ENCODE results near the gene MLANA. TPM values are rescaled to one million over a fixed set of nuclear protein-coding genes. Genes with fewer than 3 reads are reported as not detected.

The MLANA gene
- total and polyA plus RNA-seq, 10 of the 15 experiments (the other 5 are each of a cell fraction or from before 2014, with no cell fraction given): 0.11 to 0.26 (median 0.13) TPM; not detected in 6

- POLR2A ChIA-PET: no interaction called here
- FAIRE-seq: no peak
- TF ChIP-seq POLR2A (IDR thresholded peaks at IDR 0.05; ENCODE audit: low read depth, low read length) (no peak), ZNF687 (IDR thresholded peaks at IDR 0.05) (no peak), ETV6 (conservative IDR thresholded peaks at IDR 0.05 in 1 of 2, IDR thresholded peaks at IDR 0.05 in 1 of 2; ENCODE audit: borderline replicate concordance in 1 of 2, low read depth in 1 of 2) (no peak), JUNB (IDR thresholded peaks at IDR 0.05) (no peak), RB1 (IDR thresholded peaks at IDR 0.05; ENCODE audit: borderline replicate concordance) (no peak), SREBF2 (IDR thresholded peaks at IDR 0.05; ENCODE audit: low read length) (no peak), ZBED1 (IDR thresholded peaks at IDR 0.05; ENCODE audit: borderline replicate concordance) (no peak), ATF3 (IDR thresholded peaks at IDR 0.05; ENCODE audit: borderline replicate concordance, extremely low read depth, low read depth, low read length) (no peak), ZSCAN29 (IDR thresholded peaks at IDR 0.05) (no peak), TBL1XR1 (IDR thresholded peaks at IDR 0.05; ENCODE audit: low read depth, low read length) (no peak), STAT3 (IDR thresholded peaks at IDR 0.05; ENCODE audit: low read depth, low read length) (no peak), CHD4 (IDR thresholded peaks at IDR 0.05) (no peak), MEF2B (IDR thresholded peaks at IDR 0.05; ENCODE audit: partially characterized antibody, poor library complexity, severe bottlenecking) (no peak), SMARCA5 (IDR thresholded peaks at IDR 0.05) (no peak)
- TF ChIP-seq, protein P1, sequence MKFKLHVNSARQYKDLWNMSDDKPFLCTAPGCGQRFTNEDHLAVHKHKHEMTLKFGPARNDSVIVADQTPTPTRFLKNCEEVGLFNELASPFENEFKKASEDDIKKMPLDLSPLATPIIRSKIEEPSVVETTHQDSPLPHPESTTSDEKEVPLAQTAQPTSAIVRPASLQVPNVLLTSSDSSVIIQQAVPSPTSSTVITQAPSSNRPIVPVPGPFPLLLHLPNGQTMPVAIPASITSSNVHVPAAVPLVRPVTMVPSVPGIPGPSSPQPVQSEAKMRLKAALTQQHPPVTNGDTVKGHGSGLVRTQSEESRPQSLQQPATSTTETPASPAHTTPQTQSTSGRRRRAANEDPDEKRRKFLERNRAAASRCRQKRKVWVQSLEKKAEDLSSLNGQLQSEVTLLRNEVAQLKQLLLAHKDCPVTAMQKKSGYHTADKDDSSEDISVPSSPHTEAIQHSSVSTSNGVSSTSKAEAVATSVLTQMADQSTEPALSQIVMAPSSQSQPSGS (IDR thresholded peaks at IDR 0.05; ENCODE audit: low read length): no peak
- TF ChIP-seq, protein P2, sequence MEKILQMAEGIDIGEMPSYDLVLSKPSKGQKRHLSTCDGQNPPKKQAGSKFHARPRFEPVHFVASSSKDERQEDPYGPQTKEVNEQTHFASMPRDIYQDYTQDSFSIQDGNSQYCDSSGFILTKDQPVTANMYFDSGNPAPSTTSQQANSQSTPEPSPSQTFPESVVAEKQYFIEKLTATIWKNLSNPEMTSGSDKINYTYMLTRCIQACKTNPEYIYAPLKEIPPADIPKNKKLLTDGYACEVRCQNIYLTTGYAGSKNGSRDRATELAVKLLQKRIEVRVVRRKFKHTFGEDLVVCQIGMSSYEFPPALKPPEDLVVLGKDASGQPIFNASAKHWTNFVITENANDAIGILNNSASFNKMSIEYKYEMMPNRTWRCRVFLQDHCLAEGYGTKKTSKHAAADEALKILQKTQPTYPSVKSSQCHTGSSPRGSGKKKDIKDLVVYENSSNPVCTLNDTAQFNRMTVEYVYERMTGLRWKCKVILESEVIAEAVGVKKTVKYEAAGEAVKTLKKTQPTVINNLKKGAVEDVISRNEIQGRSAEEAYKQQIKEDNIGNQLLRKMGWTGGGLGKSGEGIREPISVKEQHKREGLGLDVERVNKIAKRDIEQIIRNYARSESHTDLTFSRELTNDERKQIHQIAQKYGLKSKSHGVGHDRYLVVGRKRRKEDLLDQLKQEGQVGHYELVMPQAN (conservative IDR thresholded peaks at IDR 0.05): no peak
These were observed 20.7 kb upstream of the MLANA start for GRCh38 chr9:5870020-5870339.

More at GRCh38 chr9:5870020-5870339, 20.7 kb upstream of the MLANA start:
- no peaks in the 10 kb centered on the region for H3K27me3 ChIP-seq (replicated peaks in 1 of 2; ENCODE audit: control insufficient read depth in 2 of 2, insufficient read depth in 2 of 2, low read length in 1 of 2)
- in situ Hi-C loops (cut with MboI): no loop called here
- intact Hi-C loops (cut with micrococcal nuclease; ENCODE audit: unreplicated experiment): no loop called here
- H3K79me2 ChIP-seq (ENCODE audit: control insufficient read depth, insufficient read depth, low read length): no peaks in the 10 kb centered on the region
- H4K20me1 ChIP-seq (ENCODE audit: control insufficient read depth, insufficient read depth): no peaks in the 10 kb centered on the region
- H2AFZ ChIP-seq (ENCODE audit: control insufficient read depth, low read depth, low read length): peak overlapping the region; percentile 11; the same call in 1 of the 2 replicates
- no peak for DNase-seq (ENCODE audit: low read depth, low spot score)
- peak; percentile 26 for ATAC-seq
- ChIA-PET RAD21 (ENCODE audit: unreplicated experiment) (interaction anchor here (0.5 to 1.2 kb wide), 2 partner anchors 9 to 16 kb away, joined by 3 to 4 read pairs; no protein-coding TSS in a partner anchor), SMC1A (ENCODE audit: uncharacterized antibody, unreplicated experiment) (interaction anchor here (0.5 to 2.7 kb wide), 12 partner anchors 12 to 436 kb away, joined by 3 to 12 read pairs (median 4); no protein-coding TSS in a partner anchor), CTCF (interaction anchor here (0.6 to 3.6 kb wide), 12 partner anchors 10 to 106 kb away, joined by 3 to 13 read pairs (median 6); no protein-coding TSS in a partner anchor)
- H3K27ac ChIP-seq (ENCODE audit: control insufficient read depth, insufficient read depth): no peak overlapping the region
- WGBS (ENCODE audit: insufficient coverage, insufficient replicate concordance, low lambda C conversion rate, missing lambda C conversion rate): 58% methylated on average over 2 of the region's 2 CpGs
- H3K4me1 ChIP-seq (ENCODE audit: control insufficient read depth, insufficient read depth, low read length): no peaks in the 10 kb centered on the region
- H3K4me2 ChIP-seq (ENCODE audit: control insufficient read depth, insufficient read depth): no peak overlapping the region
- H3K9me3 ChIP-seq (replicated peaks; ENCODE audit: control insufficient read depth, insufficient read depth, low read length): no peaks in the 10 kb centered on the region
- H3K36me3 ChIP-seq (ENCODE audit: control insufficient read depth in 2 of 2, insufficient read depth in 2 of 2, low read length in 1 of 2): no peaks in the 10 kb centered on the region
- H3K4me3 ChIP-seq: no peak overlapping the region
- H3K9ac ChIP-seq (ENCODE audit: control insufficient read depth, insufficient read depth, low read length): no peak overlapping the region
- no TSS peak for BruUV-seq (replicated peaks)
